ENCODE results near the gene COX7A2L. TPM values are rescaled to one million over a fixed set of nuclear protein-coding genes. Genes with fewer than 3 reads are reported as not detected.

Gene COX7A2L
- total and polyA plus RNA-seq, 9 of the 15 experiments (the other 6 are each of a cell fraction or from before 2014, with no cell fraction given), result 118 to 481 (median 163) TPM

DNA sequence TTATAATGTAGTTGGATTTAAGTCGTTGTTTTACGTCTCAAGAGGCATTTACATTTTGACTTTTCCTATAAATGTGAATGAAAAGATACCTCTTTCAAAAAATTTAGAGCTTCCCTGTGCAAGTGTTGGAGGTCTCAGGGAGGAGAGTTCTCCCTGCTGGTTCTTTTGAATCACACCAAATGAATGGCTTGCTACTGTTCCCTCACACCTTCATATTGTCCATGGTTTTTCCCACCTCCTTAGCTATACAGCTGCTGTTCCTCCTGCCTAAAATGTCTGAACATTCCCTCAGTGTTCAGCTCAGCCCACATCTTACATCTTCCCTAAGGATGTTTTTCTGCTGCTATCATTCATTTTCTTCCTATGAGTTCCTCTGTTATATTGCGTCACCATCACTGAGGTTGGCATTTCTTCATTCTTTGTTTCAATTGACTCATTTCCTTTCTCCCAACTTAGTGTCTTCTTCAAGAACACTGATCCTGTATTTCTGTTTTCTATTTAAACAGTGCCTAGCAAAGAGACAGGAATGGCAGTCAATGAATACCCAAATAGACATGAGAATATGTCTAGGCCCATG is 46.0 kb downstream of the COX7A2L start:
- Histone ChIP-seq H3K36me3 (ENCODE audit: control insufficient read depth, insufficient read depth, low read length) (peaks cover 23% of the 10 kb centered on the region; the same call in 2 of the 3 replicates), H3K79me2 (ENCODE audit: control insufficient read depth, insufficient read depth, low read length) (no peaks in the 10 kb centered on the region), H2AFZ (ENCODE audit: low read depth, low read length) (no peak overlapping the region), H3K4me3 (no peak overlapping the region), H3K9ac (ENCODE audit: insufficient read depth in 1 of 2, low read depth in 2 of 2, low read length in 2 of 2) (no peak overlapping the region), H3K4me1 (replicated peaks in 1 of 2; ENCODE audit: control insufficient read depth in 2 of 2, insufficient read depth in 2 of 2, low read length in 2 of 2) (no peaks in the 10 kb centered on the region), H3K9me3 (replicated peaks; ENCODE audit: control insufficient read depth, insufficient read depth, low read depth, low read length) (no peaks in the 10 kb centered on the region), H4K20me1 (replicated peaks; ENCODE audit: control insufficient read depth, insufficient read depth, low read length) (no peaks in the 10 kb centered on the region), H3K27me3 (ENCODE audit: control insufficient read depth in 2 of 2, insufficient read depth in 2 of 2, low read length in 2 of 2) (no peaks in the 10 kb centered on the region), H3K9me1 (ENCODE audit: control insufficient read depth, insufficient read depth, low read length) (no peaks in the 10 kb centered on the region), H3K4me2 (ENCODE audit: insufficient read depth, low read length) (no peak overlapping the region), H3K27ac (ENCODE audit: extremely low read depth, low read depth, low read length) (no peak overlapping the region)
- ChIA-PET CTCF (ENCODE audit: low intra/inter-chr PET ratio) (no interaction called here), POLR2A (interaction anchor here (1.0 kb wide), 2 partner anchors 10 to 12 kb away, joined by 3 read pairs; no protein-coding TSS in a partner anchor)
- ATAC-seq (no peak), FAIRE-seq (no peak), DNase-seq (ENCODE audit: extremely low read depth in 1 of 4, low spot score in 3 of 4) (no peak)
- intact Hi-C loops (cut with micrococcal nuclease), result no loop called here
- in situ Hi-C loops (cut with MboI), result no loop called here
- TF ChIP-seq FOXM1 (IDR thresholded peaks at IDR 0.05; ENCODE audit: low read depth) (no peak), FOXM1 (CRISPR knock-in tag; IDR thresholded peaks at IDR 0.05; ENCODE audit: low read depth) (no peak), CEBPB (tag; IDR thresholded peaks at IDR 0.05) (peak; percentile 78), CEBPG (CRISPR knock-in tag; IDR thresholded peaks at IDR 0.05) (no peak), CEBPG (tag; conservative IDR thresholded peaks at IDR 0.05 in 1 of 2, IDR thresholded peaks at IDR 0.05 in 1 of 2) (peak; percentile 65 to 70)
- TF ChIP-seq, protein P1, sequence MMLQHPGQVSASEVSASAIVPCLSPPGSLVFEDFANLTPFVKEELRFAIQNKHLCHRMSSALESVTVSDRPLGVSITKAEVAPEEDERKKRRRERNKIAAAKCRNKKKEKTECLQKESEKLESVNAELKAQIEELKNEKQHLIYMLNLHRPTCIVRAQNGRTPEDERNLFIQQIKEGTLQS (IDR thresholded peaks at IDR 0.05), result peak; percentile 46; the same call in 1 of the 2 replicates
- TF ChIP-seq, protein P1 (CRISPR knock-in tag; conservative IDR thresholded peaks at IDR 0.05), result no peak
- WGBS (ENCODE audit: insufficient coverage, low coverage, missing lambda C conversion rate), result 89% methylated on average over 3 of the region's 3 CpGs
- BruUV-seq (replicated peaks), result no TSS peak
